H9 (cell line): ENCODE measurements around the gene SFXN2. TPM values are rescaled to one million over a fixed set of nuclear protein-coding genes. Genes with fewer than 3 reads are reported as not detected.

Experiments used
- DNase-seq: peaks from one replicate; pipeline ENCODE4 v3.0.0-alpha.2; 2017
- H2AFZ ChIP-seq: one replicate; pipeline ENCODE4 v1.6.1; 2013; ENCODE audit warnings: mild to moderate bottlenecking, low read length, control low read depth, moderate library complexity
- H2AK5ac ChIP-seq: 2 replicates; pipeline ENCODE4 v1.6.1; 2013; ENCODE audit warnings: low read length, control low read depth, mixed read lengths; ENCODE audit not compliant: insufficient read length
- H2BK120ac ChIP-seq: one replicate; pipeline ENCODE4 v1.6.1; 2013; ENCODE audit warnings: low read depth, mild to moderate bottlenecking, low read length, control low read depth, inconsistent platforms; ENCODE audit not compliant: poor library complexity, severe bottlenecking
- H2BK12ac ChIP-seq: 2 replicates; pipeline ENCODE4 v1.6.1; 2013; ENCODE audit warnings: low read length, control low read depth, mixed read lengths, low read depth; ENCODE audit not compliant: insufficient read length
- H2BK15ac ChIP-seq: 2 replicates; pipeline ENCODE4 v1.6.1; 2013; ENCODE audit warnings: low read depth, low read length, control low read depth
- H2BK20ac ChIP-seq: one replicate; pipeline ENCODE4 v1.6.1; 2013; ENCODE audit warnings: low read depth, mild to moderate bottlenecking, low read length, control low read depth, inconsistent platforms; ENCODE audit not compliant: poor library complexity, severe bottlenecking
- H2BK5ac ChIP-seq: 2 replicates; pipeline ENCODE4 v1.6.1; 2013; ENCODE audit warnings: low read length, control low read depth, mixed read lengths; ENCODE audit not compliant: insufficient read length
- H3K14ac ChIP-seq: 2 replicates; pipeline ENCODE4 v1.6.1; 2013; ENCODE audit warnings: low read length, control low read depth; ENCODE audit not compliant: insufficient read depth
- H3K18ac ChIP-seq: 2 replicates; pipeline ENCODE4 v1.6.1; 2013; ENCODE audit warnings: low read depth, mild to moderate bottlenecking, mixed read lengths, low read length, control low read depth; ENCODE audit not compliant: insufficient read length
- H3K23ac ChIP-seq: 2 replicates; pipeline ENCODE4 v1.6.1; 2013; ENCODE audit warnings: low read length, control low read depth, mixed read lengths, low read depth; ENCODE audit not compliant: insufficient read length
- H3K23me2 ChIP-seq: 2 replicates; pipeline ENCODE4 v1.6.1; 2013; ENCODE audit warnings: low read depth, mild to moderate bottlenecking, mixed read lengths, low read length, control low read depth; ENCODE audit not compliant: insufficient read length, poor library complexity, severe bottlenecking
- H3K27ac ChIP-seq: 2 replicates; pipeline ENCODE4 v1.5.1; 2013; ENCODE audit warnings: low read length, control low read depth, mixed read lengths, low read depth; ENCODE audit not compliant: insufficient read length
- H3K27me3 ChIP-seq: 2 replicates; pipeline ENCODE4 v1.6.1; 2013; ENCODE audit warnings: low read length, control low read depth, inconsistent platforms; ENCODE audit not compliant: insufficient read depth
- H3K4ac ChIP-seq: 2 replicates; pipeline ENCODE4 v1.6.1; 2013; ENCODE audit warnings: low read depth, mild to moderate bottlenecking, control low read depth, inconsistent platforms, low read length, moderate library complexity
- H3K4me1 ChIP-seq: 2 replicates; pipeline ENCODE4 v1.6.1; 2013; ENCODE audit warnings: low read length, control low read depth, inconsistent platforms; ENCODE audit not compliant: insufficient read depth
- H3K4me2 ChIP-seq: 2 replicates; pipeline ENCODE4 v1.6.1; 2013; ENCODE audit warnings: low read length, control low read depth, mixed read lengths; ENCODE audit not compliant: insufficient read length, insufficient read depth
- H3K56ac ChIP-seq: 2 replicates; pipeline ENCODE4 v1.6.1; 2013; ENCODE audit warnings: low read depth, mild to moderate bottlenecking, mixed read lengths, low read length, control low read depth; ENCODE audit not compliant: insufficient read length
- H3K79me1 ChIP-seq: 2 replicates; pipeline ENCODE4 v1.6.1; 2013; ENCODE audit warnings: low read depth, mild to moderate bottlenecking, moderate library complexity, low read length, control low read depth, inconsistent platforms; ENCODE audit not compliant: insufficient read depth, poor library complexity, severe bottlenecking
- H3K79me2 ChIP-seq: 2 replicates; pipeline ENCODE4 v1.6.1; 2013; ENCODE audit warnings: low read length, control low read depth, inconsistent platforms; ENCODE audit not compliant: insufficient read depth
- H3K9ac ChIP-seq: 2 replicates; pipeline ENCODE4 v1.6.1; 2013; ENCODE audit warnings: low read length, control low read depth, mixed read lengths; ENCODE audit not compliant: insufficient read length; ENCODE audit errors: extremely low read depth
- H3K9me3 ChIP-seq: one replicate; pipeline ENCODE4 v1.6.1; 2013; ENCODE audit warnings: low read depth, low read length, inconsistent platforms; ENCODE audit not compliant: control insufficient read depth
- H3T11ph ChIP-seq: one replicate; pipeline ENCODE4 v1.6.1; 2013; ENCODE audit warnings: mild to moderate bottlenecking, low read length, control low read depth, inconsistent platforms
- H4K20me1 ChIP-seq: one replicate; pipeline ENCODE4 v1.6.1; 2013; ENCODE audit not compliant: control insufficient read depth, insufficient read length, insufficient read depth
- H4K5ac ChIP-seq: 2 replicates; pipeline ENCODE4 v1.6.1; 2013; ENCODE audit warnings: low read depth, mild to moderate bottlenecking, mixed read lengths, low read length, control low read depth; ENCODE audit not compliant: insufficient read length
- H4K8ac ChIP-seq: replicated peaks from 2 replicates; pipeline ENCODE4 v1.6.1; 2013; ENCODE audit warnings: low read length, control low read depth, mixed read lengths, low read depth; ENCODE audit not compliant: insufficient read length
- H4K91ac ChIP-seq: 2 replicates; pipeline ENCODE4 v1.6.1; 2013; ENCODE audit warnings: low read depth, mild to moderate bottlenecking, moderate library complexity, mixed read lengths, low read length, control low read depth; ENCODE audit not compliant: insufficient read length
- H3K27ac Mint-ChIP-seq, 3 experiments: 2 replicates in 2 of 3; 3 replicates in 1 of 3; pipeline ENCODE4 v1.8.0; 2020 to 2021; ENCODE audit warnings: mixed read lengths in 3 of 3, mild to moderate bottlenecking in 1 of 3, moderate library complexity in 1 of 3
- H3K27me3 Mint-ChIP-seq: 2 replicates; pipeline ENCODE4 v1.8.0; 2021; ENCODE audit warnings: low read depth, mild to moderate bottlenecking, moderate library complexity, mixed read lengths
- H3K36me3 Mint-ChIP-seq, 3 experiments: 2 replicates in 2 of 3; 3 replicates in 1 of 3; pipeline ENCODE4 v1.8.0; 2020 to 2021; ENCODE audit warnings: low read depth in 3 of 3, mixed read lengths in 3 of 3; ENCODE audit not compliant: insufficient read depth in 1 of 3
- H3K4me1 Mint-ChIP-seq, 2 experiments: 2 replicates each; pipeline ENCODE4 v1.8.0; 2020; ENCODE audit warnings: mixed read lengths in 2 of 2
- H3K4me3 Mint-ChIP-seq, 2 experiments: 2 replicates in 1 of 2; 3 replicates in 1 of 2; pipeline ENCODE4 v1.8.0; 2020 to 2021; ENCODE audit warnings: mild to moderate bottlenecking in 2 of 2, mixed read lengths in 2 of 2, moderate library complexity in 1 of 2
- H3K9me3 Mint-ChIP-seq, 2 experiments: 2 replicates in 1 of 2; 3 replicates in 1 of 2; pipeline ENCODE4 v1.8.0; 2020; ENCODE audit warnings: mild to moderate bottlenecking in 2 of 2, mixed read lengths in 2 of 2, moderate library complexity in 1 of 2
- CTCF ChIP-seq: fragments of 200-600 bp; sonication (generic); conservative IDR thresholded peaks from 3 replicates; pipeline ENCODE4 v1.8.0; 2021; ENCODE audit warnings: antibody characterized with exemption, mild to moderate bottlenecking
- WGBS: extraction: QIAGEN DNeasy Blood & Tissue Kit; methylation state at CpG from one replicate; pipeline ENCODE4 v1.1.7; 2013; ENCODE audit warnings: missing lambda C conversion rate, low lambda C conversion rate, mixed read lengths; ENCODE audit not compliant: insufficient read length; ENCODE audit errors: extremely low coverage; 5-methylcytosine and 5-hydroxymethylcytosine counted together
- total RNA-seq: library from RNA; stranded (reverse); gene quantifications from 2 replicates; pipeline ENCODE4 v1.2.1, GENCODE V29; 2021

The SFXN2 gene
- total RNA-seq, 1 experiment from 2014 or later, result 34.7 TPM

DNA sequence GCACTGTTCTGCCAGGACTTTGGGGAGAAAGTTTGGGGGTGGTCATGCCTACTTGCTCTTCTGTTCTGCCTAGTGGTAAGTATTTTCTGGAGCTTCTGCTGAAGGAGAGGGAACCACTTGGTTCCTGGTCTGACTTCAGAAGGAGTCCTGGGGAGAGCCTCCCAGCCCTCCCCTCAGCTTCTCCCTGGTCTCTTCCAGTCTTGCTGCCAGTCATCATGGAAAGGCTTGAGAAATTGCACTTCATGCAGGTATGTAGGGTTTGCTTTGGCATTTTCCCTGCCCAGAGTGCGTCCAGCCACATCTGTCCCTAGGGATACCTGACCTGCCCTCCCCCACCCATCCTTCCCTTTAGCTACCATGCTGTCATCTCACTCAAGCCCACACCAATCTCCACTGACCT is 18.2 kb downstream of the SFXN2 start:
- Histone ChIP-seq H3K4ac (no peak overlapping the region), H2BK12ac (no peak overlapping the region), H3K79me2 (no peaks in the 10 kb centered on the region), H2BK15ac (no peak overlapping the region), H2BK20ac (no peak overlapping the region), H4K91ac (no peak overlapping the region), H4K20me1 (no peaks in the 10 kb centered on the region), H2AK5ac (no peak overlapping the region), H3K4me1 (0 out of 2 replicates have a peak, but pooled peaks cover 3% of the 10 kb centered on the region), H3K79me1 (no peaks in the 10 kb centered on the region), H3K9me3 (no peaks in the 10 kb centered on the region), H3K4me2 (no peak overlapping the region), H4K8ac (no peak overlapping the region), H3K56ac (no peak overlapping the region), H2AFZ (no peak overlapping the region), H3K18ac (no peak overlapping the region), H3K23me2 (no peaks in the 10 kb centered on the region), H3T11ph (no peak overlapping the region), H2BK5ac (no peak overlapping the region), H3K27ac (no peak overlapping the region), H3K23ac (no peak overlapping the region), H2BK120ac (no peak overlapping the region), H4K5ac (no peak overlapping the region), H3K27me3 (no peaks in the 10 kb centered on the region), H3K14ac (no peak overlapping the region), H3K9ac (no peak overlapping the region)
- no peak for DNase-seq
- no peak overlapping the region for H3K4me3 Mint-ChIP-seq
- no peaks in the 10 kb centered on the region for H3K27me3 Mint-ChIP-seq
- peaks cover 9 to 17% of the 10 kb centered on the region in 2 experiments for H3K4me1 Mint-ChIP-seq
- H3K27ac Mint-ChIP-seq, result no peak overlapping the region
- peaks cover 39 to 76% (median 65%) of the 10 kb centered on the region in 3 experiments; a peak in 6 of 7 replicates for H3K36me3 Mint-ChIP-seq
- WGBS, result no CpG with 5 or more reads among the region's 1 CpG
- TF ChIP-seq CTCF, result no peak
- no peaks in the 10 kb centered on the region for H3K9me3 Mint-ChIP-seq
